ENCODE results near the gene SPR.

The SPR gene

GRCh38 chr2:72887032-72887739 lies at the start of gene SPR:
TSS of gene SPR (plus strand) at chr2:72887408. CDS start at chr2:72887433, 25 bp downstream.
- POLR2A ChIA-PET = no interaction called here
- peak within 1 kb of the TSS; percentile 67 for H3K4me3 ChIP-seq (ENCODE audit: low read depth, low read length)
- no peak for DNase-seq (ENCODE audit: low read depth, low spot score)
- TF ChIP-seq CTCF (IDR thresholded peaks at IDR 0.05; ENCODE audit: insufficient read depth, low read length, missing control alignments) = no peak
- CTCF ChIA-PET = interaction anchor here (0.6 to 3.3 kb wide), 59 partner anchors 8 to 1360 kb away, joined by 3 to 44 read pairs (median 5); partner anchors contain the start of gene SMYD5

- no peak for TF ChIP-seq CTCF (IDR thresholded peaks at IDR 0.05; ENCODE audit: insufficient read depth, low read length, missing control alignments)
- DNase-seq (ENCODE audit: low read depth, low spot score) = no peak
- H3K4me3 ChIP-seq (ENCODE audit: low read depth, low read length) = no peak overlapping the region
- ChIA-PET CTCF (interaction anchor here (1.0 to 4.0 kb wide), 3 partner anchors 19 to 68 kb away, joined by 3 to 18 read pairs (median 13); no protein-coding TSS in a partner anchor), POLR2A (no interaction called here)
These were observed 47.1 kb upstream of the SPR start for GRCh38 chr2:72840066-72840465.

- CTCF ChIA-PET = interaction anchor here (0.9 to 4.0 kb wide), 7 partner anchors 9 to 72 kb away, joined by 3 to 18 read pairs (median 3); no protein-coding TSS in a partner anchor
- H3K4me3 ChIP-seq (ENCODE audit: low read depth, low read length) = no peak overlapping the region
- no peak for TF ChIP-seq CTCF (IDR thresholded peaks at IDR 0.05; ENCODE audit: insufficient read depth, low read length, missing control alignments)
- DNase-seq (ENCODE audit: low read depth, low spot score) = no peak
- POLR2A ChIA-PET = no interaction called here
These were observed 45.6 kb upstream of the SPR start for GRCh38 chr2:72841462-72842125.

- TF ChIP-seq CTCF (IDR thresholded peaks at IDR 0.05; ENCODE audit: insufficient read depth, low read length, missing control alignments) = no peak
- CTCF ChIA-PET = interaction anchor here (1.4 to 4.0 kb wide), 3 partner anchors 16 to 73 kb away, joined by 3 to 13 read pairs (median 7); no protein-coding TSS in a partner anchor
These were observed 43.9 kb upstream of the SPR start for GRCh38 chr2:72843301-72843700.

GRCh38 chr2:72846171-72847095 lies 40.8 kb upstream of the SPR start:
- no peak for TF ChIP-seq CTCF (IDR thresholded peaks at IDR 0.05; ENCODE audit: insufficient read depth, low read length, missing control alignments)
- H3K4me3 ChIP-seq (ENCODE audit: low read depth, low read length) = no peak overlapping the region
- DNase-seq (ENCODE audit: low read depth, low spot score) = no peak
- ChIA-PET POLR2A (interaction anchor here (0.6 to 0.7 kb wide), 2 partner anchors 77 to 123 kb away, joined by 5 read pairs; no protein-coding TSS in a partner anchor), CTCF (interaction anchor here (1.1 to 6.4 kb wide), 4 partner anchors 13 to 74 kb away, joined by 3 to 47 read pairs (median 10); no protein-coding TSS in a partner anchor)

More at GRCh38 chr2:72843301-72843700, 43.9 kb upstream of the SPR start:
- DNase-seq (ENCODE audit: low read depth, low spot score) = no peak
- no peak overlapping the region for H3K4me3 ChIP-seq (ENCODE audit: low read depth, low read length)
- POLR2A ChIA-PET = no interaction called here

Measured in AG04449 (cell line).